Pancreas (tissue), 10 donors: ENCODE data around the gene LRMDA. TPM values are rescaled to one million over a fixed set of nuclear protein-coding genes. Genes with fewer than 3 reads are reported as not detected.

ENCODE experiments used
- ATAC-seq, 4 donors: fragments of 200-7000 bp; cut with Tn5 transposase; one replicate each; pipeline versions ENCODE4 v1.8.0 to v1.9.1; 2020; ENCODE audit warnings: mild to moderate bottlenecking in 4 of 4, moderate library complexity in 4 of 4
- DNase-seq, 6 donors: peaks; one replicate each; pipeline ENCODE4 v3.0.0-alpha.2; 2020
- FAIRE-seq: peaks from 2 replicates; lab custom pipeline; 2012; peaks lifted over from hg19 to GRCh38; lab: Jason Lieb, UNC
- H3K27ac ChIP-seq, 4 donors: fragments of 200-600 bp; sonication (generic); 1 replicate in 3 of 4; 2 replicates in 1 of 4; pipeline versions ENCODE4 v1.5.0 to v1.8.0; 2020
- H3K27me3 ChIP-seq, 4 donors: fragments of 200-600 bp; one replicate each; pipeline ENCODE4 v1.8.0; 2021
- H3K36me3 ChIP-seq, 3 donors: fragments of 200-600 bp; sonication (generic) in 1 of 3; one replicate each; pipeline versions ENCODE4 v1.5.0 to v1.8.0; 2020 to 2021
- H3K4me1 ChIP-seq, 3 donors: fragments of 200-600 bp; one replicate each; pipeline ENCODE4 v1.8.0; 2021
- H3K4me3 ChIP-seq, 4 donors: fragments of 200-600 bp; sonication (generic) in 2 of 4; one replicate each; pipeline versions ENCODE4 v1.5.0 to v1.8.0; 2020 to 2021
- H3K9me3 ChIP-seq, 4 donors: fragments of 200-600 bp; one replicate each; pipeline ENCODE4 v1.8.0; 2021
- WGBS, 2 donors: extraction: QIAGEN DNeasy Blood & Tissue Kit; methylation state at CpG; one replicate each; pipeline ENCODE4 v1.1.7; 2013; 5-methylcytosine and 5-hydroxymethylcytosine counted together
- intact Hi-C, 3 donors: fragments of 100-400 bp; cut with DNase I; formaldehyde crosslinking; loops; one replicate each; pipeline versions ENCODE4 v1.11.1 to v1.14.2; 2022
- polyA plus RNA-seq, 2 donors: library from polyadenylated mRNA; stranded (reverse); fragments of 200-250 nt; gene quantifications; one replicate each; pipeline ENCODE4 v1.2.3, GENCODE V29; 2013
- total RNA-seq, 6 donors: library from RNA; stranded (reverse); fragmentation: NEBNext Ultra II Directional in 4 of 6; extraction: Animal tissue kit (Norgen Biotek cat#: 25700) in 4 of 6; gene quantifications; one replicate each; pipeline versions ENCODE4 v1.2.1 to v1.2.4, GENCODE V29; 2021 to 2023
- TF ChIP-seq, protein P1 (sequence below), 4 donors: fragments of 200-600 bp; sonication (generic) in 3 of 4; IDR thresholded peaks; one replicate each; pipeline versions ENCODE4 v1.5.0 to v1.8.0; 2021; ENCODE audit warnings: antibody characterized with exemption in 4 of 4
- donor health status: healthy with polysubstance abuse.
- donor health status: DM: no; HTN: no; CAD: no; lungs with moderate emphysema.
- donor health status: DM: no; HTN: no; CAD: no.
- donor health status: control.
- donor health status: control.
- donor health status: Bipolar disorder and iron deficiency.
- donor health status: DM: yes; HTN: yes; CAD: no.
- donor health status: DM: no; HTN: no; CAD: no.
- donor health status: DM: no; HTN: no; CAD: no.
- donor health status: DM: yes; HTN: yes; CAD: no.

LRMDA gene
- total and polyA plus RNA-seq, 8 donors = 4.6 to 21.2 (median 13.4) TPM

DNA sequence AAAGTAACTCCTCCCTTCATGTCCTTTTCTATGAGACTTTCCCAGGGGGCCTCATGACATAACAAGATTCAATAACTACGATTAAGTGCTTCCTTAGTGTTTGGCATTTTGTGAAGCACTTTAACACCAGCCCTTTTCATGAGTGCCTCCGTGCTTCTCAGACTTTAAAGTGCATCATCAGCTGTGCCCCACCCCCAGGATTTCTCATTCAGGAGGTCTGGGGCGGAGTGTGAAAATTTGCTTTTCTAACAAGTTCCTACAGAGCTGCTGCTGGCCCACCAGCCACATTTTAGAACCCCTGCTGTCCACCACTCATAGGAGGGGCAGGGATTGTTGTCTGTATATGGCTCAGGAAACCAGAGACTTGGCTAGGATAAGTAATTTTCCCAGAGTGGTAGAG, 445.3 kb downstream of the LRMDA start:
- FAIRE-seq = no peak
- TF ChIP-seq, protein P1, sequence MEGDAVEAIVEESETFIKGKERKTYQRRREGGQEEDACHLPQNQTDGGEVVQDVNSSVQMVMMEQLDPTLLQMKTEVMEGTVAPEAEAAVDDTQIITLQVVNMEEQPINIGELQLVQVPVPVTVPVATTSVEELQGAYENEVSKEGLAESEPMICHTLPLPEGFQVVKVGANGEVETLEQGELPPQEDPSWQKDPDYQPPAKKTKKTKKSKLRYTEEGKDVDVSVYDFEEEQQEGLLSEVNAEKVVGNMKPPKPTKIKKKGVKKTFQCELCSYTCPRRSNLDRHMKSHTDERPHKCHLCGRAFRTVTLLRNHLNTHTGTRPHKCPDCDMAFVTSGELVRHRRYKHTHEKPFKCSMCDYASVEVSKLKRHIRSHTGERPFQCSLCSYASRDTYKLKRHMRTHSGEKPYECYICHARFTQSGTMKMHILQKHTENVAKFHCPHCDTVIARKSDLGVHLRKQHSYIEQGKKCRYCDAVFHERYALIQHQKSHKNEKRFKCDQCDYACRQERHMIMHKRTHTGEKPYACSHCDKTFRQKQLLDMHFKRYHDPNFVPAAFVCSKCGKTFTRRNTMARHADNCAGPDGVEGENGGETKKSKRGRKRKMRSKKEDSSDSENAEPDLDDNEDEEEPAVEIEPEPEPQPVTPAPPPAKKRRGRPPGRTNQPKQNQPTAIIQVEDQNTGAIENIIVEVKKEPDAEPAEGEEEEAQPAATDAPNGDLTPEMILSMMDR (IDR thresholded peaks at IDR 0.05) = no peak
- no peak for DNase-seq
- Histone ChIP-seq H3K27ac (no peak overlapping the region), H3K9me3 (no peaks in the 10 kb centered on the region), H3K4me3 (no peak overlapping the region), H3K4me1 (no peaks in the 10 kb centered on the region), H3K27me3 (no peaks in the 10 kb centered on the region), H3K36me3 (no peaks in the 10 kb centered on the region)
- ATAC-seq = no peak
- 91 to 93% methylated on average over 3 of the region's 3 CpGs for WGBS, 2 donors
- intact Hi-C loops = no loop called here

DNA sequence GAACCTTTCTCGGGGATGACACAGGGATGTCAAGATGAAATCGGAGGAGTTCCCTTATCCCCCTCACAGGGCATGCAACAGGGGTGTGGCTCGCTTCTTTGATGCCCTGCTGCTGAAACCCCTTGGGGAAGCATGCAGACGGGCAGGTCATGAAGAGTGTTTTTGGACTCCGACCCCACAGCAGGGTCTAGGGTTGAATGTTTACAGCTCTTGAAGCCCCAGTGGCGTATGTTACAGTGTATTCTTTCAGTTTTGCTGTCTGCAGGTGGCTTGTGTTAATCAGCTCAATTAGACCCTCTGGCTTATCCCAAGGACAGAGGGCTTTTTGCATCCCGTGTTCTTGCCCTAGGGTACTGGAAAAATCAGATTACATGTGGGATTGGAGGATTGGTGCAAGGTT, 446.5 kb downstream of the LRMDA start:
- DNase-seq (no peak), ATAC-seq (no peak), FAIRE-seq (no peak)
- no peak overlapping the region for H3K4me3 ChIP-seq
- H3K36me3 ChIP-seq = no peaks in the 10 kb centered on the region
- H3K4me1 ChIP-seq = no peaks in the 10 kb centered on the region
- no peaks in the 10 kb centered on the region for H3K27me3 ChIP-seq
- 89 to 90% methylated on average over 7 of the region's 7 CpGs for WGBS, 2 donors
- no peak overlapping the region for H3K27ac ChIP-seq
- H3K9me3 ChIP-seq = no peaks in the 10 kb centered on the region
- intact Hi-C loops = no loop called here
- TF ChIP-seq, protein P1 (IDR thresholded peaks at IDR 0.05) = no peak

DNA sequence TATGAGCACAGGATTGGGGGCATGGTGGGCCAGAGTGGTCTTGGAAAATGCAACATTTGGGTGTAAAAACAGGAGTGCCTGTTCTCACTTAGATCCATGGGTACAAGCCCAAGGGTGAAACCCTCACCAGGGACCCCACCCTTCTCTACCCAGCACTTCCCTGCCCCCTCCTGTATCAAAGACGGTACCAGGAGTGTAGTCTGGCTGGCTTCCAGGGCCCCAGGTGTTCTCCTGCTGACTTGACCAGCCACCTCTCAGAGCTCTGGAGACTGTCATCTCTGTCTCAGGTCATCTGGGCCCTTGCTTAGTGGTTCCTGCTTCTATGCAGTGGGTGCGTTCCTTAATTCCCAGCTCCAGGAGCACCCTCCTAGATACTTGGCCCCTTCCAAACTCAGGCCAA, 447.2 kb downstream of the LRMDA start:
- TF ChIP-seq, protein P1 (IDR thresholded peaks at IDR 0.05) = no peak
- DNase-seq (peak in 4 of 6 donors; percentile 14 to 63 (median 36)), ATAC-seq (no peak), FAIRE-seq (no peak)
- WGBS, 2 donors = 66 to 70% methylated on average over 2 of the region's 2 CpGs
- intact Hi-C loops = no loop called here
- no peaks in the 10 kb centered on the region for H3K36me3 ChIP-seq
- H3K27ac ChIP-seq = no peak overlapping the region
- H3K27me3 ChIP-seq = no peaks in the 10 kb centered on the region
- H3K4me1 ChIP-seq = no peaks in the 10 kb centered on the region
- H3K9me3 ChIP-seq = no peaks in the 10 kb centered on the region
- H3K4me3 ChIP-seq = no peak overlapping the region

DNA sequence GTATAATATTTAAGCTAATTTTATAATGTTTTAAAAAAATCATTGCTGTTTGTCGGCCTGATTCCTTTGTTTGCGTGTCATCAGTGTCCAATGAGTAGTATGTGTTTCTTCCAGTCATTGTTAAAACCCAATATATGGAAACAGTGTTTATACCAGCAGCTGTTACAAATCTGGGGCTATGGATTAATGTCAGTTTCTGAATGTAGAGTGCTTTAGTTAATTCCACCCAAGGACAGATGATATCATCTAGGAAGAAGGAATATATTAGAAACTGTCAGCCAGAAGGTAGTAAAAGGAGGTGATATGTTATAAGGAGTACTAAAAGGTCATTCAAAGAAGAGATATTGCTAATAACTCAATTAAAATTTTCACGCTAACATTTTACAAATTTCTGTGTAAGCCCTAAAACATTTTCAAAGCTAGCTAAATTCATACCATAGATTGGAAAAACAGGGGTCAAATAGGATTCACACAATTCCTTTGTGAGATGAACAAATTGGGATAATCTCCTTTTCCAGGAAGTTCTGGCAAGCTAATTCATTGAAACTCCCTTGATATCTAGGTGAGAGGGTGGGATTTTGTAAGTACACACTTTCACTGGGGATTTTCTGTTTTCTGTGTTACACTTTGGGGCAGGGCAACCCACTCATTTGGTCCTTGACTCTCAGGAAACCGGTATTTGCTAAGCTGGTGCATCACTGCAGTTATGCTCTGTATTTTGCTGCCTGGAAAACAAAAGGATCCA, 448.8 kb downstream of the LRMDA start:
- Histone ChIP-seq H3K4me3 (no peak overlapping the region), H3K36me3 (no peaks in the 10 kb centered on the region), H3K27me3 (no peaks in the 10 kb centered on the region), H3K4me1 (no peaks in the 10 kb centered on the region), H3K9me3 (no peaks in the 10 kb centered on the region), H3K27ac (no peak overlapping the region)
- 70 to 84% methylated on average over 4 of the region's 4 CpGs for WGBS, 2 donors
- TF ChIP-seq, protein P1 (IDR thresholded peaks at IDR 0.05) = no peak
- FAIRE-seq = no peak
- no peak for DNase-seq
- intact Hi-C loops = no loop called here
- ATAC-seq = no peak
